ENCODE measurements around the gene C10orf143. TPM values are rescaled to one million over a fixed set of nuclear protein-coding genes. Genes with fewer than 3 reads are reported as not detected.

Gene C10orf143
- total and polyA plus RNA-seq, 7 experiments from 2014 or later, result 2.6 to 36.5 (median 11.6) TPM

DNA sequence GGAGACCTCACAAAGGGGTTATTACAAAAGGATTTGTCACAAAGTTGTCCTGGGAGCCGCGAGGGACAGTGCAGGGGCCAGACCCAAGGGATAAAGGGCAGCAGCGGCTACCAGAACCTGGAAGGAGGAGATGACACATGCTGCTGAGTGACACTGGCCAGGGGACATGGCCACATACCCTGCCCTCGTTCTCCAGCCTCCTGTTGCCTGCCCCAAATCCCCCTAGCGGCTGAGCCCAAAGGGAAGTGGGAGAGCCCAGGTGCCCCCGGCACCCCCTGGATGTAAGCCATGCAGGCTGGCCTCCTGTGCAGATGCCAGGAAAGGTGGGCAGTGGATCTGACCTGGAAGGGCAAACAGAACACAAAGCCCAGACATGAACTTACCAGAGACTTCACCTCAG, 42.7 kb downstream of the C10orf143 start:
- ATAC-seq, result no peak
- Histone ChIP-seq H3K27ac (ENCODE audit: low read depth, low read length) (no peak overlapping the region), H3K9me3 (ENCODE audit: control insufficient read depth in 2 of 3, low read length in 3 of 3) (no peaks in the 10 kb centered on the region), H3K27me3 (ENCODE audit: control insufficient read depth in 2 of 2, insufficient read depth in 2 of 2, low read length in 2 of 2) (no peaks in the 10 kb centered on the region), H3K4me1 (ENCODE audit: control insufficient read depth in 2 of 2, insufficient read depth in 2 of 2, low read length in 2 of 2) (no peaks in the 10 kb centered on the region), H3K36me3 (ENCODE audit: control insufficient read depth in 2 of 3, insufficient read depth in 3 of 3, low read length in 3 of 3) (peaks cover 0 to 17% (median 0%) of the 10 kb centered on the region in 3 experiments), H3K4me3 (ENCODE audit: low read length) (no peak overlapping the region)
- intact Hi-C loops (cut with micrococcal nuclease), result no loop called here
- no peak overlapping the region for H3K4me3 Mint-ChIP-seq
- ChIA-PET POLR2A (no interaction called here), CTCF (no interaction called here)
- H3K36me3 Mint-ChIP-seq, result peaks cover under 1 to 57% (median 24%) of the 10 kb centered on the region in 5 donors
- H3K27me3 Mint-ChIP-seq, result peaks cover 0 to 2% (median 0%) of the 10 kb centered on the region in 5 donors
- no peak for DNase-seq
- H3K4me1 Mint-ChIP-seq, result peaks cover 0 to 5% (median 0%) of the 10 kb centered on the region in 7 donors
- peaks cover 0 to 9% (median 4%) of the 10 kb centered on the region in 11 donors for H3K9me3 Mint-ChIP-seq
- H3K27ac Mint-ChIP-seq, result no peak overlapping the region

GRCh38 chr10:130066743-130067142, 43.9 kb downstream of the C10orf143 start:
- Histone ChIP-seq H3K9me3 (ENCODE audit: control insufficient read depth in 2 of 3, low read length in 3 of 3) (no peaks in the 10 kb centered on the region), H3K27me3 (ENCODE audit: control insufficient read depth in 2 of 2, insufficient read depth in 2 of 2, low read length in 2 of 2) (no peaks in the 10 kb centered on the region), H3K4me1 (ENCODE audit: control insufficient read depth in 2 of 2, insufficient read depth in 2 of 2, low read length in 2 of 2) (no peaks in the 10 kb centered on the region), H3K36me3 (ENCODE audit: control insufficient read depth in 2 of 3, insufficient read depth in 3 of 3, low read length in 3 of 3) (peaks cover 0 to 23% (median 0%) of the 10 kb centered on the region in 3 experiments), H3K4me3 (ENCODE audit: low read length) (no peak overlapping the region), H3K27ac (ENCODE audit: low read depth, low read length) (no peak overlapping the region)
- POLR2A ChIA-PET, result no interaction called here
- H3K36me3 Mint-ChIP-seq, result peaks cover 0 to 53% (median 22%) of the 10 kb centered on the region in 5 donors
- no peak overlapping the region for H3K4me3 Mint-ChIP-seq
- no peak overlapping the region for H3K27ac Mint-ChIP-seq
- intact Hi-C loops (cut with micrococcal nuclease), result no loop called here
- ATAC-seq (no peak), DNase-seq (no peak)
- H3K9me3 Mint-ChIP-seq, result no peaks in the 10 kb centered on the region
- peaks cover 0 to 5% (median 0%) of the 10 kb centered on the region in 7 donors for H3K4me1 Mint-ChIP-seq
- peaks cover 0 to 2% (median 0%) of the 10 kb centered on the region in 5 donors for H3K27me3 Mint-ChIP-seq
- CTCF ChIA-PET, result no interaction called here

DNA sequence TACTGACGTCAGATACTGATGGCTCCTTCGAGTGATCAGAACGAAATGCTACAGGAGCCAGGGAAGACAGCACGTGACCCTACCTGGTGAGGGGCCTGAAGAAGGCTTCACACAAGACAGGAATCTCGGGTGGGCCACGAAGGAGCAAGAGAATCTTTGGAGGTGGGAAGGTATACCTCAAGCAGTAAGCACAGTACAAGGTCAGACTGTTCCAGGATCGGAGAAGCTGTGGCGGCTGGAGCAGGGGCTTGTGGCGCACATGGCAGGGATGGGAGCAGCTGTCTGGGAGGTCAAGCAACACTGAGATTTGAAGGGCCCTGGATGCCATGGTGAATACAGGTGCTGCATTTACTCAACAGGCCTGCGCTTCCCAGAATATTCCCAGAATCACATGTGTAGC, 45.4 kb downstream of the C10orf143 start:
- POLR2A ChIA-PET, result no interaction called here
- H3K27me3 ChIP-seq (ENCODE audit: control insufficient read depth in 2 of 2, insufficient read depth in 2 of 2, low read length in 2 of 2), result no peaks in the 10 kb centered on the region
- H3K4me1 ChIP-seq (ENCODE audit: control insufficient read depth in 2 of 2, insufficient read depth in 2 of 2, low read length in 2 of 2), result no peaks in the 10 kb centered on the region
- no peak for ATAC-seq
- Mint-ChIP-seq H3K4me3 (no peak overlapping the region), H3K9me3 (no peaks in the 10 kb centered on the region), H3K27me3 (no peaks in the 10 kb centered on the region), H3K36me3 (peaks cover 0 to 53% (median 27%) of the 10 kb centered on the region in 5 donors), H3K27ac (no peak overlapping the region), H3K4me1 (peaks cover 0 to 5% (median 0%) of the 10 kb centered on the region in 7 donors)
- no peak overlapping the region for H3K27ac ChIP-seq (ENCODE audit: low read depth, low read length)
- no peak for DNase-seq
- intact Hi-C loops (cut with micrococcal nuclease), result no loop called here
- no peaks in the 10 kb centered on the region for H3K9me3 ChIP-seq (ENCODE audit: control insufficient read depth in 2 of 3, low read length in 3 of 3)
- H3K4me3 ChIP-seq (ENCODE audit: low read length), result no peak overlapping the region
- CTCF ChIA-PET, result no interaction called here
- peaks cover 0 to 23% (median 0%) of the 10 kb centered on the region in 3 experiments for H3K36me3 ChIP-seq (ENCODE audit: control insufficient read depth in 2 of 3, insufficient read depth in 3 of 3, low read length in 3 of 3)

DNA sequence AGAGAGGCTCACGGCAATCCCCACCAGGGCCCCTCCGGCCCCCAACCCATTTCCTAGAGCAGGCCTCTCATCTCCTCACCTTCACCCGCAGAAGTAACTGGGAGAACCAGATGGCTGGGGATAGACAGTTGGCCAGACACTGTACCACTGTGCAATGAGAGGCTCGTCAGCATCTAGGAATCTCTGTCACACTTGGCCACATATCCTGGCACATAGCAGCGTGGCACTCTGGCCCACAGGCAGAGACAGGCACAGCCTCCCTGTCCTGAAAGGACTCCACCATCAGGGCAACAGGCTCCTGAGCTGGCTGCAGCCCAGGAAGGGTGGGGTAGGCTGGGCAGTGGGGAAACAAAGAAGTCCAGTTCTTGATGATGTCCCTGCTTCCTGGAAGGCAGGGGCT, 45.8 kb downstream of the C10orf143 start:
- peaks cover 0 to 51% (median 27%) of the 10 kb centered on the region in 5 donors for H3K36me3 Mint-ChIP-seq
- H3K27ac ChIP-seq (ENCODE audit: low read depth, low read length), result no peak overlapping the region
- H3K4me3 ChIP-seq (ENCODE audit: low read length), result no peak overlapping the region
- POLR2A ChIA-PET, result no interaction called here
- H3K27me3 Mint-ChIP-seq, result no peaks in the 10 kb centered on the region
- H3K9me3 Mint-ChIP-seq, result no peaks in the 10 kb centered on the region
- no peak overlapping the region for H3K27ac Mint-ChIP-seq
- ATAC-seq (no peak), DNase-seq (no peak)
- H3K27me3 ChIP-seq (ENCODE audit: control insufficient read depth in 2 of 2, insufficient read depth in 2 of 2, low read length in 2 of 2), result no peaks in the 10 kb centered on the region
- no peak overlapping the region for H3K4me3 Mint-ChIP-seq
- no peaks in the 10 kb centered on the region for H3K9me3 ChIP-seq (ENCODE audit: control insufficient read depth in 2 of 3, low read length in 3 of 3)
- intact Hi-C loops (cut with micrococcal nuclease), result no loop called here
- peaks cover 0 to 5% (median 0%) of the 10 kb centered on the region in 7 donors for H3K4me1 Mint-ChIP-seq
- peaks cover 0 to 23% (median 0%) of the 10 kb centered on the region in 3 experiments for H3K36me3 ChIP-seq (ENCODE audit: control insufficient read depth in 2 of 3, insufficient read depth in 3 of 3, low read length in 3 of 3)
- H3K4me1 ChIP-seq (ENCODE audit: control insufficient read depth in 2 of 2, insufficient read depth in 2 of 2, low read length in 2 of 2), result no peaks in the 10 kb centered on the region
- CTCF ChIA-PET, result no interaction called here

DNA sequence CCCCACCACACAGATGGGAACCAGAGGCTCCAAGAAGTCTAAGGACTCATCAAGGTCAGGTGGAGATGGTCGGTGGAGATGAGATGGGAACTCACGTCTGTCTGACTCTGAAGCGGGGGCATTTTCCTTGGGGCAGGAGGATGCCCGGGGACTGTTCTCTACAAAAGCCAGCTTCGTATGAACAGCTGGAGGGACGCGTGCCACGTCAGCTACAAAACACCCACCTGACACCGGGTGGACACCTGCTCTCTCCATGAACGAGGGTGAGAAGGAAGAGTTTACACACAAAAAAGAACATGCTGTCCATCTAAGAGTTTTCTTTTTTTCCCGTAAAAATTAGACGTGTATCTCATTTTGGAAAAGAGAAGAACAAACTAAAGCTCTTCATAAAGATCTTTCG, 47.7 kb downstream of the C10orf143 start:
- no peak overlapping the region for H3K27ac ChIP-seq (ENCODE audit: low read depth, low read length)
- H3K36me3 ChIP-seq (ENCODE audit: control insufficient read depth in 2 of 3, insufficient read depth in 3 of 3, low read length in 3 of 3), result peaks cover 0 to 23% (median 0%) of the 10 kb centered on the region in 3 experiments
- no peak overlapping the region for H3K4me3 Mint-ChIP-seq
- intact Hi-C loops (cut with micrococcal nuclease), result no loop called here
- ChIA-PET POLR2A (no interaction called here), CTCF (no interaction called here)
- H3K4me1 ChIP-seq (ENCODE audit: control insufficient read depth in 2 of 2, insufficient read depth in 2 of 2, low read length in 2 of 2), result no peaks in the 10 kb centered on the region
- H3K27ac Mint-ChIP-seq, result no peak overlapping the region
- DNase-seq (no peak), ATAC-seq (no peak)
- H3K4me3 ChIP-seq (ENCODE audit: low read length), result no peak overlapping the region
- no peaks in the 10 kb centered on the region for H3K27me3 Mint-ChIP-seq
- peaks cover 0 to 5% (median 0%) of the 10 kb centered on the region in 7 donors for H3K4me1 Mint-ChIP-seq
- peaks cover 0 to 48% (median 27%) of the 10 kb centered on the region in 5 donors for H3K36me3 Mint-ChIP-seq
- no peaks in the 10 kb centered on the region for H3K9me3 Mint-ChIP-seq
- H3K9me3 ChIP-seq (ENCODE audit: control insufficient read depth in 2 of 3, low read length in 3 of 3), result no peaks in the 10 kb centered on the region
- no peaks in the 10 kb centered on the region for H3K27me3 ChIP-seq (ENCODE audit: control insufficient read depth in 2 of 2, insufficient read depth in 2 of 2, low read length in 2 of 2)

DNA sequence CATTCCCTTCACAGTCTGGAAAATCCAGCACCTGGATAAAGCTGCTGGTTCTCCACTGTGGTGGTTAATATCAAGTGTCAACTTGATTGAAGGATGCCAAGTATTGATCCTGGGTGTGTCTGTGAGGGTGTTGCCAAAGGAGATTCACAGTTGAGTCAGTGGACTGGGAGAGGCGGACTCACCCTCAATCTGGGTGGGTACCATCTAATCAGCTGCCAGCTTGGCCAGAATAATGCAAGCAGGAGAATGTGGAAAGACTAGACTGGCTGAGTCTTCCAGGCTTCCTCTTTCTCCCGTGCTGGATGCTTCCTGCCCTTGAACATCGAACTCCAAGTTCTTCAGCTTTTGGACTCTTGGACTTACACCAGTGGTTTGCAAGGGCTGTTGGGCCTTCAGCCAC, 48.4 kb downstream of the C10orf143 start:
- H3K27me3 ChIP-seq (ENCODE audit: control insufficient read depth in 2 of 2, insufficient read depth in 2 of 2, low read length in 2 of 2), result no peaks in the 10 kb centered on the region
- ChIA-PET CTCF (no interaction called here), POLR2A (no interaction called here)
- H3K27me3 Mint-ChIP-seq, result no peaks in the 10 kb centered on the region
- intact Hi-C loops (cut with micrococcal nuclease), result no loop called here
- H3K36me3 ChIP-seq (ENCODE audit: control insufficient read depth in 2 of 3, insufficient read depth in 3 of 3, low read length in 3 of 3), result peaks cover 0 to 22% (median 0%) of the 10 kb centered on the region in 3 experiments
- ATAC-seq (no peak), DNase-seq (no peak)
- H3K4me3 Mint-ChIP-seq, result no peak overlapping the region
- no peak overlapping the region for H3K4me3 ChIP-seq (ENCODE audit: low read length)
- H3K27ac Mint-ChIP-seq, result no peak overlapping the region
- no peaks in the 10 kb centered on the region for H3K4me1 ChIP-seq (ENCODE audit: control insufficient read depth in 2 of 2, insufficient read depth in 2 of 2, low read length in 2 of 2)
- peaks cover 0 to 2% (median 0%) of the 10 kb centered on the region in 7 donors for H3K4me1 Mint-ChIP-seq
- H3K9me3 ChIP-seq (ENCODE audit: control insufficient read depth in 2 of 3, low read length in 3 of 3), result no peaks in the 10 kb centered on the region
- peaks cover 0 to under 1% (median 0%) of the 10 kb centered on the region in 11 donors for H3K9me3 Mint-ChIP-seq
- no peak overlapping the region for H3K27ac ChIP-seq (ENCODE audit: low read depth, low read length)
- peaks cover under 1 to 43% (median 21%) of the 10 kb centered on the region in 5 donors for H3K36me3 Mint-ChIP-seq

- H3K27me3 Mint-ChIP-seq, result no peaks in the 10 kb centered on the region
- H3K27ac ChIP-seq (ENCODE audit: low read depth, low read length), result no peak overlapping the region
- H3K4me1 ChIP-seq (ENCODE audit: control insufficient read depth in 2 of 2, insufficient read depth in 2 of 2, low read length in 2 of 2), result no peaks in the 10 kb centered on the region
- peaks cover 0 to 2% (median 0%) of the 10 kb centered on the region in 11 donors for H3K9me3 Mint-ChIP-seq
- no peak overlapping the region for H3K4me3 ChIP-seq (ENCODE audit: low read length)
- ATAC-seq, result no peak
- intact Hi-C loops (cut with micrococcal nuclease), result no loop called here
- DNase-seq, result no peak
- ChIA-PET CTCF (no interaction called here), POLR2A (no interaction called here)
- H3K36me3 ChIP-seq (ENCODE audit: control insufficient read depth in 2 of 3, insufficient read depth in 3 of 3, low read length in 3 of 3), result peaks cover 0 to 18% (median 0%) of the 10 kb centered on the region in 3 experiments
- no peak overlapping the region for H3K27ac Mint-ChIP-seq
- no peaks in the 10 kb centered on the region for H3K27me3 ChIP-seq (ENCODE audit: control insufficient read depth in 2 of 2, insufficient read depth in 2 of 2, low read length in 2 of 2)
- H3K36me3 Mint-ChIP-seq, result peaks cover 0 to 44% (median 20%) of the 10 kb centered on the region in 5 donors
- H3K4me3 Mint-ChIP-seq, result no peak overlapping the region
- H3K4me1 Mint-ChIP-seq, result no peaks in the 10 kb centered on the region
- no peaks in the 10 kb centered on the region for H3K9me3 ChIP-seq (ENCODE audit: control insufficient read depth in 2 of 3, low read length in 3 of 3)
These were observed 48.9 kb downstream of the C10orf143 start for GRCh38 chr10:130061760-130062159.
